Hematopoietic multipotent progenitor cell (in vitro differentiated cells): ENCODE measurements around the gene PHB1. TPM values are rescaled to one million over a fixed set of nuclear protein-coding genes. Genes with fewer than 3 reads are reported as not detected.
A peak's percentile ranks its signal among the peaks of the same experiment; 100 is the strongest.
"Not testable (repeated sequence)": the region's sequence is repeated elsewhere in the genome, so short reads cannot be mapped to it uniquely, and the experiment has no call there.

Experiments
- DNase-seq, 3 donors: peaks; one replicate each; pipeline ENCODE4 v3.0.0-alpha.2; 2011 to 2015; ENCODE audit warnings: low read depth in 2 of 3, low spot score in 2 of 3
- total RNA-seq: library from RNA; depleted of rRNA; stranded (reverse); fragments of >200 nt; gene quantifications from one replicate; pipeline ENCODE4 v1.2.3, GENCODE V29; 2012

Gene PHB1
- total RNA-seq, 1 donor, result 102 TPM

DNA sequence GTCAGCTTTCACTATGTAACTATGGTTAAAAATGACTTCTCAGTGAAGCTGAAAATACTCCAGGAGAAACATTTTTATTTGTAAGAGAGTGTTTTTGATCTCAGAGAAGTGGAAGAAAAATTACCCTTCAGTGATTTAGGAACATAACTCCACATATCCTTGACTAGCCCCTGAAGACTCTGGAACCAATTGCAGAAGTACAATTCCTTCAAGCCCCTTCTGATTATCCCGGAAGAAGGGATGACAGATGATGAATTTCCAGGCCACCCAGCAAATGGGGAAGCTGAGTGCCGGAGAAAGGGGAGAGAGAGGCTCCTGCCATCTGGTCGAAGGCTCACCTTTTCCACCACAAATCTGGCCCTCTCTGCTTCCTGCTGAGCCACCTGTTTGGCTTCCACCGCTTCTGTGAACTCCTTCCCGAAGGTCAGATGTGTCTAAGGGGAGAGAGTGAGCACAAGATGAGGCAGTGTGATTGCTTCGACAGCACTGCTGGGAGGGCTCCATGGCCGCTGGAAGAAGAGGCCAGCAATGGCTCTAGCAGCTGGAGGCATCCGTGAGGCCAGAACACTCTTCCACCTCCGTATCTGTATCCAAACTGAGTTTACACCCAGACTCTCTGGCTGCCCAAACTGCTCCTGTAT, 8.1 kb downstream of the PHB1 start:
- no peak for DNase-seq

DNA sequence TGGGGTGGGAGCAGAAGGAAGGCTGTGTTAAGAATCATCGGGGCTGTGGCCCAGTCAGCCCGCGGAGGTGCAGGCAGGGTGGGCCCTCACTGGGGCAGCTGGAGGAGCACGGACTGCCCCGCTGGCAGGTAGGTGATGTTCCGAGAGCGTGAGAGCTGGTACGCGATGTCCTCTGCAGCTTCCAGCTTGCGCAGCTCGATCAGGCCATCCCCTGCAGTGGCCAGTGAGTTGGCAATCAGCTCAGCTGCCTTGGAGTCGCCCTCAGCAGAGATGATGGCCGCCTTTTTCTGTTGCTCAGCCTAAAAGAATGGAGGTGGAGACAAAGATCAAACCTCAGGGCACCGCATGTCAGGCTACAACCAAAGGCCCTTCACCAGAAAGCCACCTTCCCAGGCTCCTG, 9.8 kb downstream of the PHB1 start:
- DNase-seq, result no peak

DNA sequence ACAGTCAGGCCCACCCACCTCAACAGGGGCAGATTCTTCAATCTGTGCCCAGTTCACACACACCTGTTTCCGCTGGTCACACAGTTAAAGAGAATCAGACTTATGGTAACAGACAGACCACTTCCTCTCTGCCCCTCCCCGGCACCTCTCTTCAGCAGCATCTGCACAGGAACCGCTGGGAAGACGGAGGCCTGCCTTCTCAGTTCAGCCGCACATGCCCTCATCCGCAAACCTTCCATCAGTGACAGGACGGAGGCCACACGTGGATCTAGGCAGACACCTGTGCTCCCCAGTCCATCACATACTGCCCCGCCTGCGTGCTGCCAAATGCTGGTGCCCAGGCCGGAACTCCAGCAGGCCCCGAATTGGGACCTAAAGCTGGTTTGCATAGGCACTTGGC, 10.3 kb downstream of the PHB1 start:
- DNase-seq, result peak in 2 of 3 donors; percentile 78 to 96

DNA sequence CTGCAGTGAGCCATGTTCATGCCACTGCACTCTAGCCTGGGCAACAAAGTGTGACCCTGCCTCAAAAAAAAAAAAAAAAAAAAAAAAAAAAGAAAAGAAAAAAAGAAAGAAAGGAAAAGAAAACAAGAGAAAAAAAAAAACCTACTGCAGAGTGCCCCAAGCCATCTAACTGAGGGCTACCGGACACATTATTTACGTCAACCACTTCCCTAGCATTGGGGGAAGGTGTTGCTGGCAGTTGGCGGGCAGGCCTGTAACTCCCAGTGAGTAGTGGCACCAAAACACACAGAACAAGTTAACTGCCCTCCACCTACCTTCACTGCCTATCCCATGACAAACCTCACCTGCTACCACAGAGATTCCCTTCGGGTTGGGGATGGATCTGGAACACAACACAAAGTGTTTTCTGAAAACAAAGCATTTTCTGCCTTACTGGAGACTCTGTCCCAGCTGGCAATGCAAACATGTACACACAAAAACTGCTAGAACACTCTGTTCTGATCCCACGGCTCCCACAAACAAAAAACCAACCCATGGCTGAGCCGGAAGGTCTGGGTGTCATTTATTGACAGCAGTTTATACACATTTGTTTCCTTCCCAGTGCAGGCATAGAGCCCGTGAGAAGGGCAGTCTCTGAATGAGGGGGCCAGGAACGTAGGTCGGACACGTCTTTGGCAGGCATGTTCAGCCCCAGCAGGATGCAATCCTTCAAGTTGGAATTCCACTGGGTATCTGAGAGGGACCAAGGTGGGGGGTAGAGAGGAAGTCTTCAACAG, 11.0 kb downstream of the PHB1 start:
- peak in 2 of 3 donors; percentile 60 to 84 for DNase-seq

DNA sequence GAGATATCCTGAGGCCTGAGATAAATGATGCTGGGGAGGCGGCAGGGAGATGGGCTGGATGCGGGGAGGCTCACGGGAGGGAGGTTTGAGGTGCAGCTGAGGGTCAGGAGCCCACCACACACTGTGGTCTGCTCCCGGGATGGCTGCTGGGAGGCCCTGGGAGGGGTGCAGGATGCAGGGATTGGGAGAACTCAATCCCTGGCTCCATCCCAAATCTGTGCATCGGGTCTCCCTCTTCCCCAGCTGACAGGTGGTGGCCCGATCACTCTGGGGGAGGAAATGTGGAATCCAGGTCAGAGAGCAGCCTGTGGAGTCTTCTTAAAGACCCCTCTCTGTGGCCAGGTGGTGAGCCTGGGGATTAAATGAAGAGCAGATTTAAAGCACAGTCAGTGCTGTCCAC, 12.0 kb downstream of the PHB1 start:
- DNase-seq, result no peak

DNA sequence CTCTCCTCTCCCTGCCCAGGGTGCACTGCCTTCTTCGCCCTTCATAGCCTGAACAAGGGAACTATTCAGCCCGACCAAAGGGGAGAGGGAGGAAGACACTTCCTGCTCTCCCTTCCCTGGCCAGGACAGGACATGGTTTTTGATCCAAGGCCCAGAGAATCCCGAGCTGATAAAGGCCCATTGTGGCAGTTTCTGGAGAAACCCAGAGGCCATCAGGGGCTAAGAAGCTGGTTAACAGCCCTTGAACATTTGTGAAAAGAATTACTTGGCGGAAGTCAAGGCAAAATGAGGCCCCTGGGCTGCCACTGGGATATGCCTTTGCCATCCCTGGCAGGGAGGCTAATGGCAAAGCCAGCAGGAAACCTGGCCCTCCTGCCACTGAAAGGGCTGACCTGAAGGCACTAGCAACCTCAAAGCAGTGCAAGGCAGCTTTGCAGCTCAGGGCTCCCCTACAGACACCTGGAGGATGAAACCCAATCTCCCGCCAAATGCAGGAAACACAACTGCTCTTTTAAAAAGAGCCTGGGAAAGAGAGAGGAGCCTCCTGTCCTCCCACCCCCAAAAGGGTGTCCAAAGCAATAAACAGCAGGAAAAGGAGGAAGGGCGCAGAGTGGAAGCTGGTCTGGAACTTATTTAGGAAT, 12.6 kb downstream of the PHB1 start:
- DNase-seq, result no peak

DNA sequence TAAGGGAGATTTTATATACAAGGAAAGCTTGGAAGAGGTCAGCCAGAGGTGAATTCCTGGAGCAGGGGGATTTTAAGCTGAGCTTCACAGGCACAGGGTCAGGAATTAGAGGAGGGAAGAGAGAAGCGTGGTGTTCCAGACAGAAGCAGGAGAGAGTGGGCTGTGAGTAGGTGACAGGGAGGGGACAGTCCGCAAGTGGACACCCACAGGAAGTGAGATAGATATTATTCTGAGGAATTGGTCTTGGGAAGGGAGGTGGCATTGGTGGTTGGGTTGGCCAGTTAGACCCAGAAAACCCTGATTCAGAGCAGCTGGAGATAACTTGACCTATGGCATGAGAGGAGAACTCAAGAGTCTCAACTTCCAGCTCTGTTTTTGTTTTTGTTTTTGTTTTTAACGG, 14.7 kb downstream of the PHB1 start:
- DNase-seq, result no peak

DNA sequence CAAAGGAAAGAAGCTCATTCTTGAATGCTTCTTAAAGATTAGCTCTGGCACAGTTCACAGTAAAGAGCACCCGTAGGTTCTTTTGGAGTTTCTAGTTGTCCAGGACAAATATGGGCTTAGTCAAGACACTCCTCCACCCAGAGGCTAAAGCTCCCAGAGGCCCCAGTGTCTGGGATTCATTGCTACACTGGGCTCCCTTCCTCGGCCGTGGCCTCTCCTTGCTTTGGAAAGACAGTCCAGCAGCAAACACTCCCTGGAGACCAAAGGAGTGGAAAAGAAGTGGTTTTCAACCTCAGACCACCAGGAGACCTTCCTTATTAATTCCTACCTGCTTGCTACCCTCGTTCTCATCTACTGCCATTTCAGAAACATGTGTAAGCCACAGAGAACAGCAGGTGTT, 17.1 kb downstream of the PHB1 start:
- DNase-seq, result no peak

DNA sequence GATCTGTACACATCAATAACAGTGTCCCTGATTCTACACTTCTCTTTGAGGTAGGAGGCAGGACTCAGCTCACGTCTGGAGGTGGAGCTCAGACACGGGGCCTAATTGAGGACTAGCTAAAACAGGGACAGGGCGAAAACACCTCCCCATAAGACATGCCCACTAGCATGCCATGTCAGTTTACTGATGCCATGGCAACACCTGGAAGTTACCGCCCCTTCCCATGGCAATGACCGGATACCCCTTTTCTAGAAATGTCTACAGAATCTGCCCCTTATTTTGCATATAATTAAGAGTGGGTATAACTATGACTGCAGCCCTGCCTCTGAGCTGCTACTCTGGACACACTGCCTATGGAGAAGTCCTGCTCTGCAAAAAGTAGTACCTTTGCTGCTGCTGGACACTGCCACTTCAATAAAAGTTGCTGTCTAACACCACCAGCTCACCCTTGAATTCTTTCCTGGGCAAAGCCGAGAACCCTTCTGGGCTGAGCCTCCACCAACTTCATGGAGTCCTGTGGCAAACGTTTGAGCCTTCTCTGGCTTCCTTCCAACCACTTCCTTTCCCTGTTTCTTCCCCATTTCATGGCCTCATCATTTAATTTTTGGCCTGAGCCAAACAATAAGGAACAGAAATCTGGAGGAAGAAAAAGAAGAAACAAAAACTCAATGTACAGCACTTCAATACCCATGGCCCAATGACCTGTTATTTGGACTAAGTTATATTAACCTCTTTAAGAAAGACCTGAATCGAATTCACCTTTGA, 21.0 kb downstream of the PHB1 start:
- peak in 1 of 3 donors; percentile 34 for DNase-seq

DNA sequence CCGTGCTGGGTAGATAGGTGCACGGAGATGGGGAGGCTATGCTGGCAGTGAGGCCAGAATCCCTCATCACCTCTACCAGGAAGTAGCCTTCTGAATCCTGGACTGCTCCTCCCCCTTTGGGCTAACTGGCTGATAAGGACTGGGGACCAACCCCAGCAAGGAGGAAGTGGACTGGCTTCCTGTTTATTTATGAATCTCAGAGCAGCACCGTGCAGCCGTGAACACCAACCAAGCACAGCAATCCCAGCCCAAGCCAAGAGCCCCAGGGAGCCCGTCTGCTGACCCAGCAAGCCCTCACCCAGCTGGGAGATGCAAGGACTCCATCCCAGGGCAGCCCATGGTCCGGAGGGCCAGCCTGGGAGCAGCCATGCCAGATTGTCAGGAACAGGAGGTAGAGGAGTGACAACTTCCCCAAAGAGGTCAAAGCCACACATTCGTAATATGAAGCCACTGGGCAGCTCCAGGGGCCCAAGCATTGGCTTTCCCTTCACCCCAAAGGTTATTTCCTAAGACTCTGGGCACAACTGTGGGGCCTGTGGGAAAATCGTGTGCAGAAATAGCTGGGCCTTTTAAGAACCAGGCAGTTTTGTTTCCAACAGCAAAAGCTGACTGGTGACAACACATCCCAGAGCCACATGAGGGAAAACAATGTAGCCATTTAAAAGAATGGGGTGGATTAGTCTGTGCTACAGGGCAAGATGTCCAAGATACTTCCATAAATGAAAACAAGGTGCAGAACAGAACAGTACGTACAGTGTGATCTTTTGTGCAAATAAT, 23.9 kb downstream of the PHB1 start:
- peak in 1 of 3 donors; percentile 37 for DNase-seq

DNA sequence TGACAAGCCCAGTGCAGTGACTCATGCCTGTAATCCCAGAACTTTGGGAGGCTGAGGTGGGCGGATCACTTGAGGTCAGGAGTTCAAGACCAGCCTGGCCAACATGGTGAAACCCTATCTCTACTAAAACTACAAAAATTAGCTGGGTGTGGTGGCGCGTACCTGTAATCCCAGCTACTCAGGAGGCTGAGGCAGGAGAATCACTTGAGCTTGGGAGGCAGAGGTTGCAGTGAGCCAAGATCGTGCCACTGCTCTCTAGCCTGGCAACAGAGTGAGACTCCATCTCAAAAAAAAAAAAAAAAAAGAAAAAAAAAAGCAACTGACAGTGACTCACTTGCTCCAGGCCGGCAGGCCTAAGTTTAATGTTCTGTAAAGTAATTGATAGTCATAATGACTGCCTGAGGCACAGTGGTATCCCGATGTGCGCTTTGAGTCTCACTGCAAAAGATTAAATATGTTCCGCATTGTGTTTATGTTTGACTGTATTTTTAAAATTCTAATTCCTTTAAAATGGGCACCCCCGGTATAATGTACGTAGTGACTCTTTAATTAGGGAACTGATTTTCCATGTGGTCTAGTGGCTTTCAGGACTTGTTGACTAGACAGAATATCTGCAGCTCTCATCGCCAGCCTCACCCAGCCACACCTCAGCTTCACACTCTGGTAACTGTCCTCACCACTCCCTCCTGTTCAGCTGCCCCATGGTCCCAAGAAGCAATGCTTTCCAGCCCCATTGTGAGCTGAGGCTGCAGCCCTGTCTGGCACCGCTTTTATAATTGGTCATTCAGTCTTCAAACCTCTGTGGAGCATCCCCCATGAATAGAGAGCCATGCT, 25.0 kb downstream of the PHB1 start:
- not testable (repeated sequence) for DNase-seq

DNA sequence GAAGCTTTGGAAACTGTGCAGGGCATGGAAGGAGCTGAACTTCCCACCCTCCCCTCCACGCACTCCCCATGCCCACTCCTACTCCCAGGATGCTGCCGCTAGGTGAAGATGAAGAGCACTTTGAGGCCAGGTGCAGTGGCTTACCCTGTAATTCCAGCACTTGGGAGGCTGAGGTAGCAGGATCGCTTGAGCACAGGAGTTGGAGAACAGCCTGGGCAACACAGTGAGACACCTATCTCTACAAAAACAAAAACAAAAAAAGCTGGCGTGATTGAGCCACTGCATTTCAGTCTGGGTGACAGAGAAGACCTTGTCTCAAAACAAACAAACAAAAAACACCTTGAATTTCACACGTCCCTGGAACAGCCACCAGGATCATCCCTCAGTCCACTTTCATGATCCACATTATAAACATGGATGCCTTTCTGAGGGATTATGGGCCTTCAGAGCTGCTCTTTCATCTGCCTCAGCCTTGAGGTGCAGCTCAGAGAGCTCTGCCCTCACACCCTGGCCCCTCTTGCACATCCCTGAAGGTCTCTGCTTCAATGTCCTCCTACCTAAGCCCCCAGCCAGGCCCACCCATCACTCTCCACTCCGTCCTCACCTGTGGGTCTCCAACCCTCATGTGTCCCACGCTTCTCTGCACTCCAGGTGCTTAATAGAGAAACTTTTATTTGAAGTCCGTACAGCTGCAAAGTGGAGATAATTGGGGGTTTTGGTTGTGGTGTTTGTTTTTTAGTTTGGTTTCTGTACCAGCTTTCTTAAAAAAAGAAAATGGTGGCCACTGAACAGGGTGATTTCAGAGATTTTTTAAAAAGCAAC, 25.8 kb downstream of the PHB1 start:
- DNase-seq, result no peak

DNA sequence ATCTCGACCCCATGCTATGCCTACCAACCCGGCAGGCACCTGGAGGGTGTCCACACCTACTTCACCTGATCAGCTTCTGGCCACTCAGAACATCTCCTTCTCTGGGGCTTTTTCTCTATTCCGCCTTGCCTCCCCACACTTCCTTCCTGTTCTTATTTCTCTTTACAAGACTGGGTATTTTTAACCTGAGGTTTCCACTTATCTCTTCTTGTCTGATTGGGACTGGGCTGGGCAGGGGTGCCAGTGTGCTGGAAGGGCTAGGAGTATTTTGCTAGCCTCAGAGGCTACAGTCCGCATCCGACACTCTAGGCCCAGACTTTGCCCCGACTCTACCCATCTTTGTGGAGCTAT, 26.4 kb downstream of the PHB1 start:
- DNase-seq, result peak in 1 of 3 donors; percentile 33

DNA sequence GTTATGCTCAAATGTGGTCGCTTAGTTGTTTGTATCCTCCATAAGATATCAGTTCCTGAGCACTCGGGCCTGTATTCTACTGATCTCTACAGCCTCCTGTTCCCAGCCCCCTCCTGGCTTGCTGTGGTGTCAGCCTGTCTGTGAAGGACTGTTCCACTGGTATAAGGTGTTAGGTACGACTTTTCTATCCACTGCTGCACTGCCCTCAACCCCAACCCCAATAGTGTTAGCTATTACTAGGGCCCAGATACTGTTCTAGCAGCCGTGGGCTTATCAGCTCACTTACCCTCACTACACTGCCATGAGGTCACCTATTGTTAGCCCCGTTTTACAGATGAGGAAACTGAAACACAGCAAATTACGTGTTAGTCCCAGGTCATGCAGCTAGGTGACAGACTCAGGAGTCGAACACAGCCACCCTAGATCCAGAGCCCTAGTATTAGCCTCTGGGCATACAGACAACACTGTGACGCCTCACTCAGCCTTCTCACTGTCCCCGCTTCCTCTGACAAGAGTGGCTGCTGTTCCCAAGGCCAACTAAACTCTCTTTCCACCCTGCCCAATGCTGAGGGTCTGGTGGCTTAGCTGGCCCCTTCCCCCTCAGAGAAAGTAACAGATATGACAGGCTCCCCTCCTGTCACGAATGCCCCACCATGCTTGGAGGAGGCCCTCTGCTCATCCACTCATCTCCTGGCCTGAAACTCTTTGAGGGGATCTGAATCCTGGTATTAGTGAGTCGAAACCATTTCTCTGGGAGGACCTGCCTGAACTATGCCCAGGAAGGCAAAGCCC, 27.0 kb downstream of the PHB1 start:
- no peak for DNase-seq

DNA sequence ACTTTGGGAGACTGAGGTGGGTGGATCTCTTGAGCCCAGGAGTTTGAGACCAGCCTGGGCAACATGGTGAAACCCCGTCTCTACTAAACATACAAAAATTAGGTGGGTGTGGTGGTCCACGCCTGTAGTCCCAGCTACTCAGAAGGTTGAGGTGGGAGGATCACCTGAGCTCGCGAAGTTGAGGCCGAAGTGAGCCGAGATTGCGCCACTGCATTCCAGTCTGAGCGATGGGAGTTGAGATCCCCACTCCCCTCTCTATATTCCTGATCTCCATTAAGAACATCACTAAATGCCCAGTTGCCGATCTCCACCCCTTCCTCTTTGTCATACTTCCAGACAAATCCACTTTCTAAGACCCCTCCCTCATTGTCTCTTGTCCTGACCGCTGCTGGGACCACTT, 28.3 kb downstream of the PHB1 start:
- no peak for DNase-seq

DNA sequence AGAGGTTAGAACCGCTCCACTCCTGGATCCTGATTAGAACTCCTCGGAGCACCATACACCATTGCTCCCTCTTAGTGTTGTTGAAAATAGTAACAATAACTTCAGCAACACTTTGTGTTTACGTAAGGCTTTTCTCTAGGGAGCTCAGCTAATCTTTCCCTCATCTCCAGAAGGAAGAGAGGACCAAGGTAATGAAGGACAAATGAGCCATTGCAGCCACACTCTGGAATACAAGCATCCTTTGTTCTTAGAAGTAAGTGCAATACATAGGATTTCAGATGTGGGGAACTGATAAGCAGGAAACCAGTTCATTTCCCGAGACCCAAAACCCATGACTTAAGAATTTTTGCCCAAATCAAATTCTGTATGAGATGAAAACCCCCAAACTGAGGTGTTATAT, 29.7 kb downstream of the PHB1 start:
- DNase-seq, result no peak

DNA sequence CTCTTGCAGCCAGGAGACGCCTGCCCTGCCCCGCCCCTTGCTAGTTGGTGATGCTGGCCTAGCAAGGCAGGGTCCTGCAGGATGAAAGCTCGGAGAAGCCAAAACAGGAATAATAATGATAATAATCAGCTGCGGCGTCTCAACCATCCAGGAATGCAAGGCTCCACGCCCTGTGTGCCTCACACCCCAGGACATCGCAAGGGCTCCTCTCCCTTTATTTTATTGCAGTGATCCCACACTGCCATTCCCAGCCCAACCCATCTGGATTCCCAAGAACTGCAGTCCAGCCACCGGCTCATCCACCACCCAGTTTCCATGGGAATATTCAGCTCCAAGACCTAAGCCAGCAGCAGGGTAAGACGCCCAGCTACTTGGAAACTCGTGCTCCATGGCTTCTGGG, 31.6 kb downstream of the PHB1 start:
- no peak for DNase-seq

DNA sequence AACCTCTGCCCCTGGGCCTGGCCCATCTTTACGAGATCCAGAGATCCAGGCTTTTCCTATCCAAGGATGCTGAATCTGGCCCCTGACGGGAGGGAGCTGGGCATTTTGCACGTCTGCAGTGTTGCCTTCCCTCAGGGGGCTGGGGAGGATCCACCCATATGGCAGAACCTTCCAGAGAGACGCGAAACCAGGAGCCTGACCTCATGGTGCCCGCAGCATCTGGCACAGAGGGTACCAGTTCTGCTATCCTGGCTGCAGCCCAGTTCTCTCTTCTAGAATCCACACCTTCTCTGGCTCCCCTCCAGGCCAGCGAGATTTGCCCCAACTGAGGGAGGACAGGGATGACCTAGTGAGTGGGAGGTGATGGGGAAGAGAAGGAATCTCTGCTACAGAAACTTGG, 32.1 kb downstream of the PHB1 start:
- DNase-seq, result no peak
